H9 (cell line): ENCODE results near the gene RETN. TPM values are rescaled to one million over a fixed set of nuclear protein-coding genes. Genes with fewer than 3 reads are reported as not detected.

Experiments used
- DNase-seq: peaks from one replicate; pipeline ENCODE4 v3.0.0-alpha.2; 2017
- H2AFZ ChIP-seq: one replicate; pipeline ENCODE4 v1.6.1; 2013; ENCODE audit warnings: mild to moderate bottlenecking, low read length, control low read depth, moderate library complexity
- H2AK5ac ChIP-seq: 2 replicates; pipeline ENCODE4 v1.6.1; 2013; ENCODE audit warnings: low read length, control low read depth, mixed read lengths; ENCODE audit not compliant: insufficient read length
- H2BK120ac ChIP-seq: one replicate; pipeline ENCODE4 v1.6.1; 2013; ENCODE audit warnings: low read depth, mild to moderate bottlenecking, low read length, control low read depth, inconsistent platforms; ENCODE audit not compliant: poor library complexity, severe bottlenecking
- H2BK12ac ChIP-seq: 2 replicates; pipeline ENCODE4 v1.6.1; 2013; ENCODE audit warnings: low read length, control low read depth, mixed read lengths, low read depth; ENCODE audit not compliant: insufficient read length
- H2BK15ac ChIP-seq: 2 replicates; pipeline ENCODE4 v1.6.1; 2013; ENCODE audit warnings: low read depth, low read length, control low read depth
- H2BK20ac ChIP-seq: one replicate; pipeline ENCODE4 v1.6.1; 2013; ENCODE audit warnings: low read depth, mild to moderate bottlenecking, low read length, control low read depth, inconsistent platforms; ENCODE audit not compliant: poor library complexity, severe bottlenecking
- H2BK5ac ChIP-seq: 2 replicates; pipeline ENCODE4 v1.6.1; 2013; ENCODE audit warnings: low read length, control low read depth, mixed read lengths; ENCODE audit not compliant: insufficient read length
- H3K14ac ChIP-seq: 2 replicates; pipeline ENCODE4 v1.6.1; 2013; ENCODE audit warnings: low read length, control low read depth; ENCODE audit not compliant: insufficient read depth
- H3K18ac ChIP-seq: 2 replicates; pipeline ENCODE4 v1.6.1; 2013; ENCODE audit warnings: low read depth, mild to moderate bottlenecking, mixed read lengths, low read length, control low read depth; ENCODE audit not compliant: insufficient read length
- H3K23ac ChIP-seq: 2 replicates; pipeline ENCODE4 v1.6.1; 2013; ENCODE audit warnings: low read length, control low read depth, mixed read lengths, low read depth; ENCODE audit not compliant: insufficient read length
- H3K23me2 ChIP-seq: 2 replicates; pipeline ENCODE4 v1.6.1; 2013; ENCODE audit warnings: low read depth, mild to moderate bottlenecking, mixed read lengths, low read length, control low read depth; ENCODE audit not compliant: insufficient read length, poor library complexity, severe bottlenecking
- H3K27ac ChIP-seq: 2 replicates; pipeline ENCODE4 v1.5.1; 2013; ENCODE audit warnings: low read length, control low read depth, mixed read lengths, low read depth; ENCODE audit not compliant: insufficient read length
- H3K27me3 ChIP-seq: 2 replicates; pipeline ENCODE4 v1.6.1; 2013; ENCODE audit warnings: low read length, control low read depth, inconsistent platforms; ENCODE audit not compliant: insufficient read depth
- H3K4ac ChIP-seq: 2 replicates; pipeline ENCODE4 v1.6.1; 2013; ENCODE audit warnings: low read depth, mild to moderate bottlenecking, control low read depth, inconsistent platforms, low read length, moderate library complexity
- H3K4me1 ChIP-seq: 2 replicates; pipeline ENCODE4 v1.6.1; 2013; ENCODE audit warnings: low read length, control low read depth, inconsistent platforms; ENCODE audit not compliant: insufficient read depth
- H3K4me2 ChIP-seq: 2 replicates; pipeline ENCODE4 v1.6.1; 2013; ENCODE audit warnings: low read length, control low read depth, mixed read lengths; ENCODE audit not compliant: insufficient read length, insufficient read depth
- H3K56ac ChIP-seq: 2 replicates; pipeline ENCODE4 v1.6.1; 2013; ENCODE audit warnings: low read depth, mild to moderate bottlenecking, mixed read lengths, low read length, control low read depth; ENCODE audit not compliant: insufficient read length
- H3K79me1 ChIP-seq: 2 replicates; pipeline ENCODE4 v1.6.1; 2013; ENCODE audit warnings: low read depth, mild to moderate bottlenecking, moderate library complexity, low read length, control low read depth, inconsistent platforms; ENCODE audit not compliant: insufficient read depth, poor library complexity, severe bottlenecking
- H3K79me2 ChIP-seq: 2 replicates; pipeline ENCODE4 v1.6.1; 2013; ENCODE audit warnings: low read length, control low read depth, inconsistent platforms; ENCODE audit not compliant: insufficient read depth
- H3K9ac ChIP-seq: 2 replicates; pipeline ENCODE4 v1.6.1; 2013; ENCODE audit warnings: low read length, control low read depth, mixed read lengths; ENCODE audit not compliant: insufficient read length; ENCODE audit errors: extremely low read depth
- H3K9me3 ChIP-seq: one replicate; pipeline ENCODE4 v1.6.1; 2013; ENCODE audit warnings: low read depth, low read length, inconsistent platforms; ENCODE audit not compliant: control insufficient read depth
- H3T11ph ChIP-seq: one replicate; pipeline ENCODE4 v1.6.1; 2013; ENCODE audit warnings: mild to moderate bottlenecking, low read length, control low read depth, inconsistent platforms
- H4K20me1 ChIP-seq: one replicate; pipeline ENCODE4 v1.6.1; 2013; ENCODE audit not compliant: control insufficient read depth, insufficient read length, insufficient read depth
- H4K5ac ChIP-seq: 2 replicates; pipeline ENCODE4 v1.6.1; 2013; ENCODE audit warnings: low read depth, mild to moderate bottlenecking, mixed read lengths, low read length, control low read depth; ENCODE audit not compliant: insufficient read length
- H4K8ac ChIP-seq: replicated peaks from 2 replicates; pipeline ENCODE4 v1.6.1; 2013; ENCODE audit warnings: low read length, control low read depth, mixed read lengths, low read depth; ENCODE audit not compliant: insufficient read length
- H4K91ac ChIP-seq: 2 replicates; pipeline ENCODE4 v1.6.1; 2013; ENCODE audit warnings: low read depth, mild to moderate bottlenecking, moderate library complexity, mixed read lengths, low read length, control low read depth; ENCODE audit not compliant: insufficient read length
- H3K27ac Mint-ChIP-seq, 3 experiments: 2 replicates in 2 of 3; 3 replicates in 1 of 3; pipeline ENCODE4 v1.8.0; 2020 to 2021; ENCODE audit warnings: mixed read lengths in 3 of 3, mild to moderate bottlenecking in 1 of 3, moderate library complexity in 1 of 3
- H3K27me3 Mint-ChIP-seq: 2 replicates; pipeline ENCODE4 v1.8.0; 2021; ENCODE audit warnings: low read depth, mild to moderate bottlenecking, moderate library complexity, mixed read lengths
- H3K36me3 Mint-ChIP-seq, 3 experiments: 2 replicates in 2 of 3; 3 replicates in 1 of 3; pipeline ENCODE4 v1.8.0; 2020 to 2021; ENCODE audit warnings: low read depth in 3 of 3, mixed read lengths in 3 of 3; ENCODE audit not compliant: insufficient read depth in 1 of 3
- H3K4me1 Mint-ChIP-seq, 2 experiments: 2 replicates each; pipeline ENCODE4 v1.8.0; 2020; ENCODE audit warnings: mixed read lengths in 2 of 2
- H3K4me3 Mint-ChIP-seq, 2 experiments: 2 replicates in 1 of 2; 3 replicates in 1 of 2; pipeline ENCODE4 v1.8.0; 2020 to 2021; ENCODE audit warnings: mild to moderate bottlenecking in 2 of 2, mixed read lengths in 2 of 2, moderate library complexity in 1 of 2
- H3K9me3 Mint-ChIP-seq, 2 experiments: 2 replicates in 1 of 2; 3 replicates in 1 of 2; pipeline ENCODE4 v1.8.0; 2020; ENCODE audit warnings: mild to moderate bottlenecking in 2 of 2, mixed read lengths in 2 of 2, moderate library complexity in 1 of 2
- WGBS: extraction: QIAGEN DNeasy Blood & Tissue Kit; methylation state at CpG from one replicate; pipeline ENCODE4 v1.1.7; 2013; ENCODE audit warnings: missing lambda C conversion rate, low lambda C conversion rate, mixed read lengths; ENCODE audit not compliant: insufficient read length; ENCODE audit errors: extremely low coverage; 5-methylcytosine and 5-hydroxymethylcytosine counted together
- total RNA-seq: library from RNA; stranded (reverse); gene quantifications from 2 replicates; pipeline ENCODE4 v1.2.1, GENCODE V29; 2021
- TF ChIP-seq, protein P1 (sequence below): fragments of 200-600 bp; sonication (generic); conservative IDR thresholded peaks from 3 replicates; pipeline ENCODE4 v1.8.0; 2021; ENCODE audit warnings: antibody characterized with exemption, mild to moderate bottlenecking

The RETN gene
- total RNA-seq, 1 experiment from 2014 or later: not detected

DNA sequence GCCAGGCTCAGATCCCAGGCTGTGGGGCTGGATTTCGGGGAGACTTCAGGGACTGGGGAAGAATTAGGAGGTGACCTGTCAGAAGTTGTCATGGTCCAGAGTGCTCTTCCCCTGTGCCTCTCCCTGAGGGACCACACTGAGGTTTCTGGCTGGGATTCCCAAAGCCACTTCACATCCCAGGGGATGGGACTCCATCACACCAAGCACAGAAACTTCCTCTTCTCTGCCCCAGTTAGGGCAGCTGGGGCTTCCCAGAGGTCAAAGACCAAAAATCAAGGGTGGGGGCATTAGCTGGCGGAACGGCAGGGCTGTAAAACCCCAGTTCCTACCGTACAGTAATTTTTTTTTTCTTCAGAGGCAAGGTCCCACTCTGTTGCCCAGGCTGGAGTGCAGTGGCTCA lies 25.6 kb downstream of the RETN start:
- Histone ChIP-seq H3T11ph (no peak overlapping the region), H3K23ac (no peak overlapping the region), H2AFZ (no peak overlapping the region), H2BK20ac (no peak overlapping the region), H3K4me1 (no peaks in the 10 kb centered on the region; the same call in 1 of the 2 replicates), H3K9me3 (no peaks in the 10 kb centered on the region), H2BK15ac (no peak overlapping the region), H3K14ac (no peak overlapping the region), H3K27ac (no peak overlapping the region), H4K8ac (no peak overlapping the region), H3K18ac (no peak overlapping the region), H2BK12ac (no peak overlapping the region), H2BK120ac (no peak overlapping the region), H2AK5ac (no peak overlapping the region), H3K9ac (no peak overlapping the region), H4K20me1 (peaks cover 2% of the 10 kb centered on the region), H3K4ac (no peak overlapping the region), H3K23me2 (no peaks in the 10 kb centered on the region), H2BK5ac (no peak overlapping the region), H4K5ac (no peak overlapping the region), H3K27me3 (no peaks in the 10 kb centered on the region), H3K4me2 (no peak overlapping the region), H3K79me2 (no peaks in the 10 kb centered on the region), H4K91ac (no peak overlapping the region), H3K56ac (no peak overlapping the region), H3K79me1 (no peaks in the 10 kb centered on the region)
- no peaks in the 10 kb centered on the region for H3K36me3 Mint-ChIP-seq
- TF ChIP-seq, protein P1, sequence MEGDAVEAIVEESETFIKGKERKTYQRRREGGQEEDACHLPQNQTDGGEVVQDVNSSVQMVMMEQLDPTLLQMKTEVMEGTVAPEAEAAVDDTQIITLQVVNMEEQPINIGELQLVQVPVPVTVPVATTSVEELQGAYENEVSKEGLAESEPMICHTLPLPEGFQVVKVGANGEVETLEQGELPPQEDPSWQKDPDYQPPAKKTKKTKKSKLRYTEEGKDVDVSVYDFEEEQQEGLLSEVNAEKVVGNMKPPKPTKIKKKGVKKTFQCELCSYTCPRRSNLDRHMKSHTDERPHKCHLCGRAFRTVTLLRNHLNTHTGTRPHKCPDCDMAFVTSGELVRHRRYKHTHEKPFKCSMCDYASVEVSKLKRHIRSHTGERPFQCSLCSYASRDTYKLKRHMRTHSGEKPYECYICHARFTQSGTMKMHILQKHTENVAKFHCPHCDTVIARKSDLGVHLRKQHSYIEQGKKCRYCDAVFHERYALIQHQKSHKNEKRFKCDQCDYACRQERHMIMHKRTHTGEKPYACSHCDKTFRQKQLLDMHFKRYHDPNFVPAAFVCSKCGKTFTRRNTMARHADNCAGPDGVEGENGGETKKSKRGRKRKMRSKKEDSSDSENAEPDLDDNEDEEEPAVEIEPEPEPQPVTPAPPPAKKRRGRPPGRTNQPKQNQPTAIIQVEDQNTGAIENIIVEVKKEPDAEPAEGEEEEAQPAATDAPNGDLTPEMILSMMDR: no peak
- no peak overlapping the region for H3K4me3 Mint-ChIP-seq
- no peak overlapping the region for H3K27ac Mint-ChIP-seq
- H3K27me3 Mint-ChIP-seq: peaks cover 47% of the 10 kb centered on the region
- peaks cover 5 to 25% of the 10 kb centered on the region in 2 experiments for H3K4me1 Mint-ChIP-seq
- WGBS: no CpG with 5 or more reads among the region's 4 CpGs
- DNase-seq: no peak
- no peaks in the 10 kb centered on the region for H3K9me3 Mint-ChIP-seq
